HFFc6 (cell line): ENCODE measurements around the gene PTPRN2. TPM values are rescaled to one million over a fixed set of nuclear protein-coding genes. Genes with fewer than 3 reads are reported as not detected.

ENCODE experiments used
- DNase-seq: peaks from one replicate; pipeline ENCODE4 v3.0.0-alpha.2; 2018
- H3K27ac Mint-ChIP-seq: 2 replicates; pipeline ENCODE4 v1.8.0; 2020; ENCODE audit warnings: mild to moderate bottlenecking, mixed read lengths
- H3K27me3 Mint-ChIP-seq: 2 replicates; pipeline ENCODE4 v1.8.0; 2021; ENCODE audit warnings: mild to moderate bottlenecking, moderate library complexity, mixed read lengths; ENCODE audit not compliant: insufficient read depth
- H3K36me3 Mint-ChIP-seq: 2 replicates; pipeline ENCODE4 v1.8.0; 2021; ENCODE audit warnings: low read depth, mixed read lengths
- H3K4me1 Mint-ChIP-seq: 2 replicates; pipeline ENCODE4 v1.8.0; 2020; ENCODE audit warnings: low read depth, mixed read lengths
- H3K4me3 Mint-ChIP-seq: 2 replicates; pipeline ENCODE4 v1.8.0; 2020; ENCODE audit warnings: mild to moderate bottlenecking, moderate library complexity, mixed read lengths
- H3K9me3 Mint-ChIP-seq: 2 replicates; pipeline ENCODE4 v1.8.0; 2020; ENCODE audit warnings: mild to moderate bottlenecking, mixed read lengths
- total RNA-seq, 6 experiments: library from RNA; stranded (reverse); fragmentation: NEBNext Ultra II Directional; extraction: Animal tissue kit (Norgen Biotek cat#: 25700); gene quantifications; 2 replicates in 1 of 6; 3 replicates in 5 of 6; pipeline ENCODE4 v1.2.3, GENCODE V29; 2021
- TF ChIP-seq, protein P1 (sequence below): fragments of 200-600 bp; sonication (generic); IDR thresholded peaks from 2 replicates; pipeline ENCODE4 v1.5.0; 2021; ENCODE audit warnings: antibody characterized with exemption, mild to moderate bottlenecking

The PTPRN2 gene
- total RNA-seq, 6 experiments from 2014 or later, result 0.05 to 0.27 (median 0.23) TPM

DNA sequence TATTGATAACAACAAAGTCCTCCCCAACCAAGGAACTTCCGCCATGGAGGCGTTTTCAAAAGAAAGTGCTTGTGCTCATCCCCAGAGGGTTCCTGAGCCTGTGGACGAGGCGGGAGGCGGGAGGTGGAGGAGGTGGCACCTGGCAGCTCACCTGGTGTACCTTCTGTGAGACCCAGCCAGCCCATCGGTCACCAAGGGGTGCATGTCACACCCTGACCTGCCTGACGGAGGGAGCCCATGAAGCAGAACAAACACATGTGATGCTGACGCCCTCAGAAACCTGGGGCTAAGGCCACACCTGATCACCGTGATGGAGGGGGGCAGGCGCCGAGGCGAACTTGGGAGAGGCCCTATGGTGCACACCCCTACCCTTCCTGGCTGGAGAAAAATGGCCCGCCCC, 792.0 kb downstream of the PTPRN2 start:
- Mint-ChIP-seq H3K27me3 (no peaks in the 10 kb centered on the region; the same call in 1 of the 2 replicates), H3K36me3 (peaks cover 10% of the 10 kb centered on the region; the same call in 1 of the 2 replicates), H3K4me3 (no peak overlapping the region), H3K27ac (no peak overlapping the region), H3K4me1 (no peaks in the 10 kb centered on the region), H3K9me3 (peaks cover 79% of the 10 kb centered on the region)
- TF ChIP-seq, protein P1, sequence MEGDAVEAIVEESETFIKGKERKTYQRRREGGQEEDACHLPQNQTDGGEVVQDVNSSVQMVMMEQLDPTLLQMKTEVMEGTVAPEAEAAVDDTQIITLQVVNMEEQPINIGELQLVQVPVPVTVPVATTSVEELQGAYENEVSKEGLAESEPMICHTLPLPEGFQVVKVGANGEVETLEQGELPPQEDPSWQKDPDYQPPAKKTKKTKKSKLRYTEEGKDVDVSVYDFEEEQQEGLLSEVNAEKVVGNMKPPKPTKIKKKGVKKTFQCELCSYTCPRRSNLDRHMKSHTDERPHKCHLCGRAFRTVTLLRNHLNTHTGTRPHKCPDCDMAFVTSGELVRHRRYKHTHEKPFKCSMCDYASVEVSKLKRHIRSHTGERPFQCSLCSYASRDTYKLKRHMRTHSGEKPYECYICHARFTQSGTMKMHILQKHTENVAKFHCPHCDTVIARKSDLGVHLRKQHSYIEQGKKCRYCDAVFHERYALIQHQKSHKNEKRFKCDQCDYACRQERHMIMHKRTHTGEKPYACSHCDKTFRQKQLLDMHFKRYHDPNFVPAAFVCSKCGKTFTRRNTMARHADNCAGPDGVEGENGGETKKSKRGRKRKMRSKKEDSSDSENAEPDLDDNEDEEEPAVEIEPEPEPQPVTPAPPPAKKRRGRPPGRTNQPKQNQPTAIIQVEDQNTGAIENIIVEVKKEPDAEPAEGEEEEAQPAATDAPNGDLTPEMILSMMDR, result no peak
- DNase-seq, result no peak

DNA sequence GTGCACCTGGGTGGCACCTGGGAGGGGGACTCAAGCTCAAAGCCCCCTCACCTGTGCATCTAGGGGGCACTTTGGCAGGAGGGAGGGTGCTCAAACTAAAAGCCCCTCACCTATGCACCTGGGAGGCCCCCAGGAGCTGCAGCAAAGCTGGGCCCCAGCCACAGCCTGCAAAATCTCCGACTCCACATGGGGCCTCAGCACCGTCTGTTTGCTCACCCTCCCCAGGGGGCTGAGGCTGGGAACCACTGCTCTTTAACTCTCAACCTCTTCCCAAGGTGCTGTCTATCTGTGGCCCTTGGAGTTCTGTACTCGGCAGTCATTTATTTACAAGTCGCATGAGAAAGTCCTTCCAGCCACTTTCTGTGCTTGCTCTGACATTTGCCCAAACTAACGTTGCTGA, 792.4 kb downstream of the PTPRN2 start:
- no peak for DNase-seq
- H3K4me3 Mint-ChIP-seq, result no peak overlapping the region
- no peak overlapping the region for H3K27ac Mint-ChIP-seq
- H3K9me3 Mint-ChIP-seq, result peaks cover 75% of the 10 kb centered on the region
- H3K4me1 Mint-ChIP-seq, result no peaks in the 10 kb centered on the region
- TF ChIP-seq, protein P1, result no peak
- H3K36me3 Mint-ChIP-seq, result peaks cover 10% of the 10 kb centered on the region; the same call in 1 of the 2 replicates
- H3K27me3 Mint-ChIP-seq, result no peaks in the 10 kb centered on the region; the same call in 1 of the 2 replicates

DNA sequence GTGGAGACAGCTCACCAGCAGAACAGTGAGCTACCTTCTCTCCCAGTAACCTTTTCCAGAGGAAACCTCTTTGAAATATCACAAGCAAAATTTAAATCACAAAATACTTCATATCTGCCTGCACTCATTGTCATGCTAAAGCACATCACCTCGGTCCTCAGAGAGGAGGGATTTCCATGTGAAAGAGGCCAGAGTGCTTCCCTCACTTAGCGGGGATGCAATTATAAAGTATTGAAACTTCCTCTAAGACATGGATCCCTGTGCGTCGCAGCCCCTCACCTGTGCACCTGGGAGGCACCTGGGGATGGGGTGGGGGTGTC, 792.9 kb downstream of the PTPRN2 start:
- H3K4me3 Mint-ChIP-seq, result no peak overlapping the region

DNA sequence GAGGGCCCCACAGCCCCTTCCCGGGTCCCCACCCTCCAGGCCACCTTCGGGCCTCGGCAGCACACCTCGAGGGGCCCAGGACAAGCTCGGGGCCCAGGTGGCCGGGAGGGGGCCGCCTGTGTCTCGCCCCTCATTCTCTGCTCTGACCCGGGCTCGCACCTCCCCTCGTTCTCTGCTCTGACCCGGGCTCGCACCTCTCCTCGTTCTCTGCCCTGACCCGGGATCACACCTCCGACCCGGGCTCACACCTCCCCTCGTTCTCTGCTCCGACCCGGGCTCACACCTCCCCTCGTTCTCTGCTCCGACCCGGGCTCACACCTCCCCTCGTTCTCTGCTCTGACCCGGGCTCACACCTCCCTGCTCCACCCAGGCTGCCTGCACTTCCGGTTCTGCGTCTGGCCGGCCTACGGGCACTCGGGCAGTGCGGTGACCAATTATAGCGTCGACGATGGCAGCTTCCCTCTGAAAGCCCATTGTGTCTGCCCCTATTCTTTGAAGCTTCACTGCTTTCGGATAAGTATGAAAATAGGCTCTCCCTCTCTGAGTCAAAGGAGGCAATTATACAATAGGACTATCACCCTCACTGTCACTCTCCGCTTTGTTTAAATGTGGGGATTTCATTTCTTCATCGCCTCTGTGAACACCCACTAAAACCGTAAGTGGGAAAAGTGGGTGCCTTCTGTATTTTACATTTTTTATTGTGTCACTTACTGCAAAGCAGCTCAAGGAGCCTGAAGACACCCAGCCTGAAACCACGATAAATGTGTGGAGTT, 793.5 kb downstream of the PTPRN2 start:
- TF ChIP-seq, protein P1, result no peak
- Mint-ChIP-seq H3K27ac (no peak overlapping the region), H3K4me1 (no peaks in the 10 kb centered on the region), H3K36me3 (peaks cover 16% of the 10 kb centered on the region; the same call in 1 of the 2 replicates), H3K27me3 (no peaks in the 10 kb centered on the region; the same call in 1 of the 2 replicates), H3K4me3 (no peak overlapping the region), H3K9me3 (peaks cover 75% of the 10 kb centered on the region)
- DNase-seq, result no peak

More for the DNA sequence above, 792.9 kb downstream of the PTPRN2 start:
- no peaks in the 10 kb centered on the region; the same call in 1 of the 2 replicates for H3K27me3 Mint-ChIP-seq
- no peak for DNase-seq
- no peaks in the 10 kb centered on the region for H3K4me1 Mint-ChIP-seq
- H3K36me3 Mint-ChIP-seq, result peaks cover 11% of the 10 kb centered on the region; the same call in 1 of the 2 replicates
- TF ChIP-seq, protein P1, result no peak
- H3K27ac Mint-ChIP-seq, result no peak overlapping the region
- H3K9me3 Mint-ChIP-seq, result peaks cover 76% of the 10 kb centered on the region

DNA sequence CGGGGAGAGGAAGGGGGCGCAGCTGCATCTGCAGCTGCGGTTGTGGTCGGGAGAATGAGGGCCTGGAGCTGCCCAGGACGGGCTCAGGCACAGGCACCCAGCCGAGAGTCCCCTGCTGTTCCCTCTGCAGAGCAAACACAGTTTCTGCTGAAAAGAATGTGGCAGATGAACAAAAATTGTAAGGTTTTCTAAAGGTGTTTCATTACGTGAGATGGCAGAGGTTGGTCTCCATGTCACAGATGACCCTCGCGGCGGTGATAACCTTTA, 794.6 kb downstream of the PTPRN2 start:
- TF ChIP-seq, protein P1, result no peak
- no peak overlapping the region for H3K27ac Mint-ChIP-seq
- H3K4me3 Mint-ChIP-seq, result no peak overlapping the region
- H3K36me3 Mint-ChIP-seq, result peaks cover 16% of the 10 kb centered on the region; the same call in 1 of the 2 replicates
- no peaks in the 10 kb centered on the region; the same call in 1 of the 2 replicates for H3K27me3 Mint-ChIP-seq
- H3K9me3 Mint-ChIP-seq, result peaks cover 70% of the 10 kb centered on the region
- no peaks in the 10 kb centered on the region for H3K4me1 Mint-ChIP-seq
- DNase-seq, result no peak
